H9 (cell line): ENCODE results near the gene LRRFIP1. TPM values are rescaled to one million over a fixed set of nuclear protein-coding genes. Genes with fewer than 3 reads are reported as not detected.

Source experiments
- DNase-seq: peaks from one replicate; pipeline ENCODE4 v3.0.0-alpha.2; 2017
- H2AFZ ChIP-seq: one replicate; pipeline ENCODE4 v1.6.1; 2013; ENCODE audit warnings: mild to moderate bottlenecking, low read length, control low read depth, moderate library complexity
- H2AK5ac ChIP-seq: 2 replicates; pipeline ENCODE4 v1.6.1; 2013; ENCODE audit warnings: low read length, control low read depth, mixed read lengths; ENCODE audit not compliant: insufficient read length
- H2BK120ac ChIP-seq: one replicate; pipeline ENCODE4 v1.6.1; 2013; ENCODE audit warnings: low read depth, mild to moderate bottlenecking, low read length, control low read depth, inconsistent platforms; ENCODE audit not compliant: poor library complexity, severe bottlenecking
- H2BK12ac ChIP-seq: 2 replicates; pipeline ENCODE4 v1.6.1; 2013; ENCODE audit warnings: low read length, control low read depth, mixed read lengths, low read depth; ENCODE audit not compliant: insufficient read length
- H2BK15ac ChIP-seq: 2 replicates; pipeline ENCODE4 v1.6.1; 2013; ENCODE audit warnings: low read depth, low read length, control low read depth
- H2BK20ac ChIP-seq: one replicate; pipeline ENCODE4 v1.6.1; 2013; ENCODE audit warnings: low read depth, mild to moderate bottlenecking, low read length, control low read depth, inconsistent platforms; ENCODE audit not compliant: poor library complexity, severe bottlenecking
- H2BK5ac ChIP-seq: 2 replicates; pipeline ENCODE4 v1.6.1; 2013; ENCODE audit warnings: low read length, control low read depth, mixed read lengths; ENCODE audit not compliant: insufficient read length
- H3K14ac ChIP-seq: 2 replicates; pipeline ENCODE4 v1.6.1; 2013; ENCODE audit warnings: low read length, control low read depth; ENCODE audit not compliant: insufficient read depth
- H3K18ac ChIP-seq: 2 replicates; pipeline ENCODE4 v1.6.1; 2013; ENCODE audit warnings: low read depth, mild to moderate bottlenecking, mixed read lengths, low read length, control low read depth; ENCODE audit not compliant: insufficient read length
- H3K23ac ChIP-seq: 2 replicates; pipeline ENCODE4 v1.6.1; 2013; ENCODE audit warnings: low read length, control low read depth, mixed read lengths, low read depth; ENCODE audit not compliant: insufficient read length
- H3K23me2 ChIP-seq: 2 replicates; pipeline ENCODE4 v1.6.1; 2013; ENCODE audit warnings: low read depth, mild to moderate bottlenecking, mixed read lengths, low read length, control low read depth; ENCODE audit not compliant: insufficient read length, poor library complexity, severe bottlenecking
- H3K27ac ChIP-seq: 2 replicates; pipeline ENCODE4 v1.5.1; 2013; ENCODE audit warnings: low read length, control low read depth, mixed read lengths, low read depth; ENCODE audit not compliant: insufficient read length
- H3K27me3 ChIP-seq: 2 replicates; pipeline ENCODE4 v1.6.1; 2013; ENCODE audit warnings: low read length, control low read depth, inconsistent platforms; ENCODE audit not compliant: insufficient read depth
- H3K4ac ChIP-seq: 2 replicates; pipeline ENCODE4 v1.6.1; 2013; ENCODE audit warnings: low read depth, mild to moderate bottlenecking, control low read depth, inconsistent platforms, low read length, moderate library complexity
- H3K4me1 ChIP-seq: 2 replicates; pipeline ENCODE4 v1.6.1; 2013; ENCODE audit warnings: low read length, control low read depth, inconsistent platforms; ENCODE audit not compliant: insufficient read depth
- H3K4me2 ChIP-seq: 2 replicates; pipeline ENCODE4 v1.6.1; 2013; ENCODE audit warnings: low read length, control low read depth, mixed read lengths; ENCODE audit not compliant: insufficient read length, insufficient read depth
- H3K56ac ChIP-seq: 2 replicates; pipeline ENCODE4 v1.6.1; 2013; ENCODE audit warnings: low read depth, mild to moderate bottlenecking, mixed read lengths, low read length, control low read depth; ENCODE audit not compliant: insufficient read length
- H3K79me1 ChIP-seq: 2 replicates; pipeline ENCODE4 v1.6.1; 2013; ENCODE audit warnings: low read depth, mild to moderate bottlenecking, moderate library complexity, low read length, control low read depth, inconsistent platforms; ENCODE audit not compliant: insufficient read depth, poor library complexity, severe bottlenecking
- H3K79me2 ChIP-seq: 2 replicates; pipeline ENCODE4 v1.6.1; 2013; ENCODE audit warnings: low read length, control low read depth, inconsistent platforms; ENCODE audit not compliant: insufficient read depth
- H3K9ac ChIP-seq: 2 replicates; pipeline ENCODE4 v1.6.1; 2013; ENCODE audit warnings: low read length, control low read depth, mixed read lengths; ENCODE audit not compliant: insufficient read length; ENCODE audit errors: extremely low read depth
- H3K9me3 ChIP-seq: one replicate; pipeline ENCODE4 v1.6.1; 2013; ENCODE audit warnings: low read depth, low read length, inconsistent platforms; ENCODE audit not compliant: control insufficient read depth
- H3T11ph ChIP-seq: one replicate; pipeline ENCODE4 v1.6.1; 2013; ENCODE audit warnings: mild to moderate bottlenecking, low read length, control low read depth, inconsistent platforms
- H4K20me1 ChIP-seq: one replicate; pipeline ENCODE4 v1.6.1; 2013; ENCODE audit not compliant: control insufficient read depth, insufficient read length, insufficient read depth
- H4K5ac ChIP-seq: 2 replicates; pipeline ENCODE4 v1.6.1; 2013; ENCODE audit warnings: low read depth, mild to moderate bottlenecking, mixed read lengths, low read length, control low read depth; ENCODE audit not compliant: insufficient read length
- H4K8ac ChIP-seq: replicated peaks from 2 replicates; pipeline ENCODE4 v1.6.1; 2013; ENCODE audit warnings: low read length, control low read depth, mixed read lengths, low read depth; ENCODE audit not compliant: insufficient read length
- H4K91ac ChIP-seq: 2 replicates; pipeline ENCODE4 v1.6.1; 2013; ENCODE audit warnings: low read depth, mild to moderate bottlenecking, moderate library complexity, mixed read lengths, low read length, control low read depth; ENCODE audit not compliant: insufficient read length
- H3K27ac Mint-ChIP-seq, 3 experiments: 2 replicates in 2 of 3; 3 replicates in 1 of 3; pipeline ENCODE4 v1.8.0; 2020 to 2021; ENCODE audit warnings: mixed read lengths in 3 of 3, mild to moderate bottlenecking in 1 of 3, moderate library complexity in 1 of 3
- H3K27me3 Mint-ChIP-seq: 2 replicates; pipeline ENCODE4 v1.8.0; 2021; ENCODE audit warnings: low read depth, mild to moderate bottlenecking, moderate library complexity, mixed read lengths
- H3K36me3 Mint-ChIP-seq, 3 experiments: 2 replicates in 2 of 3; 3 replicates in 1 of 3; pipeline ENCODE4 v1.8.0; 2020 to 2021; ENCODE audit warnings: low read depth in 3 of 3, mixed read lengths in 3 of 3; ENCODE audit not compliant: insufficient read depth in 1 of 3
- H3K4me1 Mint-ChIP-seq, 2 experiments: 2 replicates each; pipeline ENCODE4 v1.8.0; 2020; ENCODE audit warnings: mixed read lengths in 2 of 2
- H3K4me3 Mint-ChIP-seq, 2 experiments: 2 replicates in 1 of 2; 3 replicates in 1 of 2; pipeline ENCODE4 v1.8.0; 2020 to 2021; ENCODE audit warnings: mild to moderate bottlenecking in 2 of 2, mixed read lengths in 2 of 2, moderate library complexity in 1 of 2
- H3K9me3 Mint-ChIP-seq, 2 experiments: 2 replicates in 1 of 2; 3 replicates in 1 of 2; pipeline ENCODE4 v1.8.0; 2020; ENCODE audit warnings: mild to moderate bottlenecking in 2 of 2, mixed read lengths in 2 of 2, moderate library complexity in 1 of 2
- CTCF ChIP-seq: fragments of 200-600 bp; sonication (generic); conservative IDR thresholded peaks from 3 replicates; pipeline ENCODE4 v1.8.0; 2021; ENCODE audit warnings: antibody characterized with exemption, mild to moderate bottlenecking
- WGBS: extraction: QIAGEN DNeasy Blood & Tissue Kit; methylation state at CpG from one replicate; pipeline ENCODE4 v1.1.7; 2013; ENCODE audit warnings: missing lambda C conversion rate, low lambda C conversion rate, mixed read lengths; ENCODE audit not compliant: insufficient read length; ENCODE audit errors: extremely low coverage; 5-methylcytosine and 5-hydroxymethylcytosine counted together
- total RNA-seq: library from RNA; stranded (reverse); gene quantifications from 2 replicates; pipeline ENCODE4 v1.2.1, GENCODE V29; 2021

Gene LRRFIP1
- total RNA-seq, 1 experiment from 2014 or later = 38.5 TPM

- Histone ChIP-seq H3K4me2 (no peak overlapping the region), H3K23ac (no peak overlapping the region), H2BK12ac (no peak overlapping the region), H4K91ac (no peak overlapping the region), H3K27ac (no peak overlapping the region), H2AK5ac (no peak overlapping the region), H3K27me3 (no peaks in the 10 kb centered on the region), H3K14ac (no peak overlapping the region), H3K79me2 (peaks cover 20% of the 10 kb centered on the region; the same call in 1 of the 2 replicates), H3T11ph (no peak overlapping the region), H2AFZ (no peak overlapping the region), H3K79me1 (no peaks in the 10 kb centered on the region), H4K5ac (no peak overlapping the region), H4K8ac (no peak overlapping the region), H3K4ac (no peak overlapping the region), H3K56ac (no peak overlapping the region), H2BK20ac (no peak overlapping the region), H2BK15ac (no peak overlapping the region), H3K23me2 (peaks cover 4% of the 10 kb centered on the region), H4K20me1 (no peaks in the 10 kb centered on the region), H3K4me1 (peaks cover 14% of the 10 kb centered on the region; the same call in 1 of the 2 replicates), H3K9ac (no peak overlapping the region), H3K18ac (no peak overlapping the region), H3K9me3 (no peaks in the 10 kb centered on the region), H2BK5ac (no peak overlapping the region), H2BK120ac (no peak overlapping the region)
- H3K4me3 Mint-ChIP-seq = no peak overlapping the region
- H3K36me3 Mint-ChIP-seq = peaks cover 0 to 3% (median 0%) of the 10 kb centered on the region in 3 experiments; a peak in 4 of 7 replicates
- no peak for DNase-seq
- TF ChIP-seq CTCF = no peak
- peak overlapping the region in 1 of 3 experiments; percentile 83; a peak in 2 of 7 replicates for H3K27ac Mint-ChIP-seq
- peaks cover 68 to 78% of the 10 kb centered on the region in 2 experiments for H3K4me1 Mint-ChIP-seq
- H3K27me3 Mint-ChIP-seq = peaks cover 2% of the 10 kb centered on the region; the same call in 1 of the 2 replicates
- H3K9me3 Mint-ChIP-seq = 0 out of 5 replicates have a peak, but pooled peaks cover 0 to 3% of the 10 kb centered on the region in 2 experiments
- WGBS = no CpG with 5 or more reads among the region's 10 CpGs
Measured at GRCh38 chr2:237593036-237593435, 34.4 kb upstream of the LRRFIP1 start.
